ENCODE results near the gene CLEC4A. TPM values are rescaled to one million over a fixed set of nuclear protein-coding genes. Genes with fewer than 3 reads are reported as not detected.

Gene CLEC4A
- total RNA-seq (10 to 100 TPM in 2 of 7 donors, 1 to 10 TPM in 5; 5.2 to 19.6 (median 8.2) TPM), polyA plus RNA-seq (10 to 100 TPM in 2 of 3 donors, 1 to 10 TPM in 1; 8.4 to 15.3 (median 10.3) TPM)
- long read RNA-seq, donor 1, partial matches to known transcripts = 0 of 2 reads
- long read RNA-seq, donor 1, other reads (novel, unspliced or antisense) = 0 of 2 reads
- long read RNA-seq, donor 2, partial matches to known transcripts = 0 of 8 reads
- long read RNA-seq, donor 2, other reads (novel, unspliced or antisense) = 0 of 8 reads

GRCh38 chr12:8123124-8123912 lies at the start of gene CLEC4A:
Gene CLEC4A, plus strand, starts transcription at chr12:8123617. Its CDS starts 262 bp downstream, at chr12:8123879.
- Histone ChIP-seq H3K27ac (peak within 1 kb of the TSS; percentile 54 to 89 (median 80)), H3K9me3 (no peaks in the 10 kb centered on the region), H3K36me3 (peaks cover 0 to 13% (median 0%) of the 10 kb centered on the region in 6 donors), H3K4me3 (peak within 1 kb of the TSS in 5 of 8 donors; percentile 2 to 55 (median 11)), H3K4me1 (peaks cover 0 to 53% (median 9%) of the 10 kb centered on the region in 6 donors), H3K27me3 (replicated peaks in 1 of 7) (no peaks in the 10 kb centered on the region)
- WGBS, 5 donors = 26 to 51% (median 36%) methylated on average over 5 of the region's 5 CpGs
- intact Hi-C loops (cut with DNase I; ENCODE audit: low total_unique reads) = no loop called here
- TF ChIP-seq POLR2AphosphoS5 (IDR thresholded peaks at IDR 0.05) (no peak), CTCF (IDR thresholded peaks at IDR 0.05 in 8 of 11, conservative IDR thresholded peaks at IDR 0.05 in 3 of 11) (no peak), POLR2A (IDR thresholded peaks at IDR 0.05) (no peak)
- no peak for DNase-seq

GRCh38 chr12:8075935-8076334 lies 47.5 kb upstream of the CLEC4A start:
- TF ChIP-seq POLR2A (IDR thresholded peaks at IDR 0.05) (no peak), CTCF (IDR thresholded peaks at IDR 0.05 in 8 of 11, conservative IDR thresholded peaks at IDR 0.05 in 3 of 11) (no peak), POLR2AphosphoS5 (IDR thresholded peaks at IDR 0.05) (no peak)
- Histone ChIP-seq H3K27ac (no peak overlapping the region), H3K27me3 (replicated peaks in 1 of 7) (no peaks in the 10 kb centered on the region), H3K4me1 (peaks cover 8 to 57% (median 14%) of the 10 kb centered on the region in 6 donors), H3K36me3 (no peaks in the 10 kb centered on the region), H3K4me3 (no peak overlapping the region), H3K9me3 (no peaks in the 10 kb centered on the region)
- DNase-seq = no peak
- intact Hi-C loops (cut with DNase I; ENCODE audit: low total_unique reads) = no loop called here
- WGBS, 5 donors = 78 to 92% (median 89%) methylated on average over 6 of the region's 6 CpGs

GRCh38 chr12:8076366-8076765 lies 47.1 kb upstream of the CLEC4A start:
- Histone ChIP-seq H3K27me3 (replicated peaks in 1 of 7) (no peaks in the 10 kb centered on the region), H3K9me3 (no peaks in the 10 kb centered on the region), H3K27ac (peak overlapping the region in 1 of 8 donors; percentile 19), H3K36me3 (no peaks in the 10 kb centered on the region), H3K4me3 (no peak overlapping the region), H3K4me1 (peaks cover 11 to 57% (median 19%) of the 10 kb centered on the region in 6 donors)
- intact Hi-C loops (cut with DNase I; ENCODE audit: low total_unique reads) = no loop called here
- 50 to 84% (median 71%) methylated on average over 4 of the region's 4 CpGs for WGBS, 5 donors
- DNase-seq = no peak
- TF ChIP-seq CTCF (IDR thresholded peaks at IDR 0.05 in 8 of 11, conservative IDR thresholded peaks at IDR 0.05 in 3 of 11) (no peak), POLR2AphosphoS5 (IDR thresholded peaks at IDR 0.05) (no peak), POLR2A (IDR thresholded peaks at IDR 0.05) (no peak)

GRCh38 chr12:8077207-8077606 lies 46.2 kb upstream of the CLEC4A start:
- 58 to 81% (median 74%) methylated on average over 4 of the region's 4 CpGs for WGBS, 5 donors
- Histone ChIP-seq H3K9me3 (no peaks in the 10 kb centered on the region), H3K27ac (peak overlapping the region in 1 of 8 donors; percentile 19), H3K4me1 (peaks cover 11 to 55% (median 19%) of the 10 kb centered on the region in 6 donors), H3K36me3 (no peaks in the 10 kb centered on the region), H3K27me3 (replicated peaks in 1 of 7) (no peaks in the 10 kb centered on the region), H3K4me3 (no peak overlapping the region)
- intact Hi-C loops (cut with DNase I; ENCODE audit: low total_unique reads) = no loop called here
- DNase-seq = no peak
- TF ChIP-seq POLR2A (IDR thresholded peaks at IDR 0.05) (no peak), CTCF (IDR thresholded peaks at IDR 0.05 in 8 of 11, conservative IDR thresholded peaks at IDR 0.05 in 3 of 11) (no peak), POLR2AphosphoS5 (IDR thresholded peaks at IDR 0.05) (no peak)

Data from spleen (tissue), 13 donors.